A172 (cell line): ENCODE measurements around the gene SEL1L. TPM values are rescaled to one million over a fixed set of nuclear protein-coding genes. Genes with fewer than 3 reads are reported as not detected.
"Not testable (repeated sequence)": the region's sequence is repeated elsewhere in the genome, so short reads cannot be mapped to it uniquely, and the experiment has no call there.

Experiments used
- DNase-seq: peaks from one replicate; pipeline ENCODE4 v3.0.0-alpha.2; 2015; ENCODE audit warnings: low spot score
- total RNA-seq: library from RNA; depleted of rRNA; stranded (reverse); fragments of >200 nt; shearing (Covaris generic); gene quantifications from 2 replicates; pipeline ENCODE4 v1.2.3, GENCODE V29; 2014; rRNA removed

The SEL1L gene
- total RNA-seq: 28.0 and 40.0 TPM in 2 replicates

DNA sequence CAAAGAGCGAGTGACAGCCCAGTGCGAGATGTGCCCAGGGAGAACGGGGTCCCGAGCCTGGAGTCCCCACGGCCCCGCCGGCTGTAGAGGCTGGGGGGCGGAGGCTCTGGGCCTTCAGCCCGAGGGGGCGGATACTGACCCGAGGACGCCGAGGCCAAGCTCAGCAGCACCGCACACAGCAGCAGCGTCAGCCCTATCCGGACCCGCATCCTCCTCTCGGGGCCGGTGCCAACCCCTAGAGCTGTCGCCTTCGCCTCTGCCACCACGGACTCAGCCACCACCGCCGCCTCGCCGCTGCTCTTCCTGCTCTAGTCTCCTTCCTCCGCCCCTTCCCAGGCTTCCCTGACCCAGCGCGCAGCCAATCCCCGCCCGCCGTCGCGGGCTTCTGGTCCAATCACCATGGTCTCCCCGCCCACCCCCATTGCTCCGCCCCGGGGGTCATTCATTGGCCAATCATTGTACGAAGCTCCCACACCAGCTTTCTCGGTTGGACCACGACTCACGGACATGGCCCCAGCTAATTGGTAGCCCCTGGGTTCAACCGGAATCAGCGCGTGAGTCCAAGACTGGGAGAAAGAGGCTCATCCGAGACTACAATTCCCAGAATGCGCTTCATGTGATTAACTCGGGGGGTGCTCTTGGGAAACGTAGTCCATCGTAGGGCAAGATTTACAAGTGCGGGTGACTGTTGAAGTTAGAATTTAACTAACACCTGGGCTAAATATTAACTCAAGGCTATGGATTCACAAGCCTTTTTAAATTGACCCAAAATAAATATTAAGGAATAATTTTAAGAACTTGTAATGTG, at the start of gene SEL1L:
TSS of gene SEL1L (minus strand) at position 318 of the 808 bp plus-strand sequence. CDS start at position 209, 109 bp downstream.
- DNase-seq: peak; percentile 97

- DNase-seq: peak; percentile 0
Measured at GRCh38 chr14:81582420-81582819, 48.8 kb upstream of the SEL1L start.

- DNase-seq: no peak
Measured at GRCh38 chr14:81579115-81579514, 45.5 kb upstream of the SEL1L start.

DNA sequence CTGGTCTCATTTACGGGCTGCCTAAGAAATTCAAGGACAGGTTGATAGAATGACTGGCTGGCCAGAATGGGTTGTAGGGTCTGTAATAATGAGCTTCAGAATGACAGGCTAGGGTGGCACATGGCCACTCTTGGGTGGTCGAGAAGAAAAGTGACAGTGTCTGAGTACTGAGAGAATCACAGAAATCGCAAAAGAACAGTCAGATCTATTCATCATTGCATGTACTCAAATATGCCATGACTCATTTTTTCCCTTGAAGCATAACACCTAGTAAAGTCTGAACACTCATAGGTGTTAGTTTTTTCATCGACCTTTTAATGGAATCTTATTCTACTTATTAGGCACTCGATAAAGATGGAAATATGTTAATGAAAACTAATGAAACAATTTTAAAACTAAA, 37.8 kb upstream of the SEL1L start:
- DNase-seq: no peak

- DNase-seq: no peak
Measured at GRCh38 chr14:81567302-81567701, 33.6 kb upstream of the SEL1L start.

DNA sequence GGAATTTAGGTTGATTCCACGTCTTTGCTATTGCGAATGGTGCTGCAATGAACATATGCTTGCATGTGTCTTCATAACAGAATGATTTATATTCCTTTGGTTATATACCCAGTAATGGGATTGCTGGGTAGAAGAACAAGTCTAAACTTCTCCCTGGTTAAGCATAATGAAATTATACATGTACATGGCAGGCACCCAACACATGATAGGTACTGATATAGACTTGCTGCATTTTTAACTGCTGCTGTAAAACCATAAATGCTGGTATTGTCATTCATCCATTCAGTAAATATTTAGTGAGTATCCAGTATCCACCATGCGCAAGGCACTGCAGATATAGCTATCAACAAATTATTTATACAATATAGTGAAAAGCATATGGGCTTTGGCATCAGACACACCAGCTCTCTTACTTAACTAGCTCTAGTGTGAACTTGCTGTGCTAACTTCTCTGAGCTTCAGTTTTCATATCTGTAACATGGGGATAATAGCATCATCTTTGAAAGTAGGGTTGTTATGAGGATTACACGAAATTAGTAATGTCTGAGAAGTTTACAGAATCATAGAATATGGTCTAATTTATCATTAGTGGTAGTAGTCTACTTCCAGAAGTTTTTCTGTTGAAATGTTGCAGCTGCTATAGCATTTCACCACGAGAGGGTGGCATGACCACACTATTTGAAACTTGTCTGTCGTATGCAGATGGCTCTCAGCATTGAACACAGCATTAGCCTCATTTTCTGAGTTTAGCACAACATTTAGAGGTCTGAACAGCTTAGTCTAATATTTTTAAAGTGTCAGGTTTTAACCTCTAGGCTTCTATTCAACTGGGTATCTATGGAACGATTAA, 32.0 kb upstream of the SEL1L start:
- no peak for DNase-seq

- no peak for DNase-seq
Measured at GRCh38 chr14:81562818-81563217, 29.2 kb upstream of the SEL1L start.

GRCh38 chr14:81561084-81561775, 27.6 kb upstream of the SEL1L start:
- DNase-seq: no peak

- DNase-seq: no peak
Measured at GRCh38 chr14:81559385-81559784, 25.7 kb upstream of the SEL1L start.

DNA sequence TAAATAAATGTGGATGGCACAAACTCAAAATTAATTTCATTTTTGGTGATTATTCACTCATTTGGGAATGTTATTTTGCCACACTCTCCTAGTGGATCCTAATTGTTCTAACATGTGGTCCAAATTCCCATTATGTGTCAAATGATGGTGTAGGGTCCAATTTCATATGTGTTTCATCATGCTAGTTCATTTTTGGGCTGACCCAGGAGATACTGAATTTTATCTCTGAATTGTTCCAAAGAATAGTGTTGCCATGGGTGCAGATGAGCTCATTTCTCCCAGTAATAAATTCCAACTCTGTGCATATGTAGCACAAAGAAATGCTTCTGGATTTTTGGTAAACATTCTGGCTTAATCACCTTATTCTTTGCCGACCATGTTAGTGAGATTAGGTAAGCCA, 23.5 kb upstream of the SEL1L start:
- DNase-seq: no peak

- no peak for DNase-seq
Measured at GRCh38 chr14:81555684-81556083, 22.0 kb upstream of the SEL1L start.

GRCh38 chr14:81555051-81555450, 21.4 kb upstream of the SEL1L start:
- DNase-seq: no peak

DNA sequence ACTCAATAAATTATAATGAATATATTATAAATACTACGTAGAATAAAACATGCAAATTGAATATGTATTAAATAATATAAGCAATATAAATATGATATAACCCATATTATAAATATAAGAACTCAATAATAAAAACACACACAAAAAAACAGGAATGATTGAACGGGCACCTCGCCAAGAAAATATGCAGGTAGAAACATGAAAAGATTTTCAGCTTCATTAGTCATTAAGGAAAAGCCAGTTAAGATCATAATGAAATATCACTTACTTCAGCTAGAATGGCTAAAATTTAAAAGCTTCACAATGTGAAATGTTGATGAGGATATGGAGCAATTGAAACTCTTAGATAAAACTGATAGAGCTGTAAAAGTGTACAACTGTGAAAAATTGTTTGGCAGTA, 17.8 kb upstream of the SEL1L start:
- no peak for DNase-seq

- DNase-seq: no peak
Measured at GRCh38 chr14:81550001-81550637, 16.5 kb upstream of the SEL1L start.

DNA sequence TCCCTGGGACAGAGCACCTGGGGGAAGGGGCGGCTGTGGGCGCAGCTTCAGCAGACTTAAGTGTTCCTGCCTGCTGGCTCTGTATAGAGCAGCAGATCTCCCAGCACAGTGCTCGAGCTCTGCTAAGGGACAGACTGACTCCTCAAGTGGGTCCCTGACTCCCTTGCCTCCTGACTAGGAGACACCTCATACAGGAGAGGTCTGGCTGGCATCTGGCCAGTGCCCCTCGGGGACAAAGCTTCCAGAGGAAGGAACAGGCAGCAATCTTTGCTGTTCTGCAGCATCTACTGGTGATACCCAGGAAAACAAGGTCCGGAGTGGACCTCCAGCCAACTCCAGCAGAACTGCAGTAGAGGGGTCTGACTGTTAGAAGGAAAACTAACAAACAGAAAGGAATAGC, 7.6 kb upstream of the SEL1L start:
- DNase-seq: not testable (repeated sequence)

GRCh38 chr14:81537193-81537592, 3.5 kb upstream of the SEL1L start:
- DNase-seq: no peak

GRCh38 chr14:81536241-81536771, 2.7 kb upstream of the SEL1L start:
- DNase-seq: no peak

- no peak for DNase-seq
Measured at GRCh38 chr14:81535396-81536164, 1.9 kb upstream of the SEL1L start.

DNA sequence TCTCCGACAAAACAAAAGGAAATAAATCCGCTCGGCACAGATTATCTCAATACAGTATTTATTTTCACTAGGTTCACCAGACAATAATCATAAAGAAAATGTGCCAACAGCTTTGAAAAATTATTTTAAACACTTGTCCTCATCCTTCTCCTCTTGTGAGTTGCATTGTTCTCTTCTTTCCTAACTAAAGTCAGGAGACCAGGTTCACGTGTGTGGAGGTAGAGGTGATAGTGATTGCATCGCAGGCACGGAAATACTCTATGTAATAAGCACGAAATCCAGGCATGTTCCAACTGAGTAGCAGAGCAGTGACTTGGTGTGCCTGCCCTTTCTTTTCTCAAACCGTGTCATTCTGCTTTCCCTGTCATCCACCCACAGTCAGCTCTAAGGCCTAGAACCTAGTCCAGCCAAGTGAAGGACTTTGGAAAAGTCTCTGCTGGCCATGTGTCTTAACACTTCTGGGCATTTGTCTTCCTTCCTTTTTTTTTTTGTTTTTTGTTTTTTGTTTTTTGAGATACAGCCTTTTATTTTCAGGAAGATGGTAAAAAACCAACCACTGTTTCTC, 939 bp upstream of the SEL1L start:
- no peak for DNase-seq

DNA sequence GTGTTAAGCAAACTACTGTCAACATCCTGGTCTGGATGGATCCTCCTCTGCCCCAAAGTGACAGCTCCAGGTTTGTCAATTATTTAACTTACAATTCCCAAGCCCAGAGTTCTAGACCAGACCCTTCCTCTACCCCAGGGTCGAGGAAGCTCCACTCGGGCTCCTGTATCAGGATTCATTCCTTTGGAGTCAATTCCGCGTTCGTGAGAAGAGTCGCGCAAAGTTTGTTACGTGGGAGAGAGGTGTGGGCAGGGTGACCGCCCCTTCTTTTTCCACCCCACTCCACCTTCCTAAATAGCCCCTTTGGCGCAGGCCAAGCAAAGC, 479 bp downstream of the SEL1L start:
- no peak for DNase-seq

GRCh38 chr14:81529391-81529790, 4.3 kb downstream of the SEL1L start:
- no peak for DNase-seq
